ENCODE measurements around the gene INHA. TPM values are rescaled to one million over a fixed set of nuclear protein-coding genes. Genes with fewer than 3 reads are reported as not detected.

The INHA gene
- total and polyA plus RNA-seq, 2 donors (not counting 1 experiment from before 2014, with no cell fraction given), result not detected

GRCh38 chr2:219605607-219605954, 33.5 kb downstream of the INHA start:
- peaks cover 3 to 69% of the 10 kb centered on the region in 2 experiments for H3K36me3 ChIP-seq (replicated peaks in 1 of 2; ENCODE audit: control extremely low read depth in 1 of 2, control insufficient read depth in 1 of 2, extremely low read depth in 1 of 2, insufficient read depth in 2 of 2, low read length in 1 of 2)
- Mint-ChIP-seq H3K27me3 (no peaks in the 10 kb centered on the region), H3K4me3 (no peak overlapping the region), H3K27ac (no peak overlapping the region), H3K9me3 (ENCODE audit: insufficient read depth) (no peaks in the 10 kb centered on the region), H3K4me1 (peaks cover 12% of the 10 kb centered on the region)
- ChIA-PET POLR2A (no interaction called here), CTCF (no interaction called here)
- peaks cover 13 to 15% of the 10 kb centered on the region in 2 donors for H3K4me1 ChIP-seq (ENCODE audit: control insufficient read depth in 2 of 2, insufficient read depth in 2 of 2, low read length in 2 of 2)
- ATAC-seq (ENCODE audit: low read depth) (no peak), DNase-seq (no peak)
- H3K79me2 ChIP-seq (ENCODE audit: control insufficient read depth, insufficient read depth, low read length), result peaks cover 6% of the 10 kb centered on the region
- H2AFZ ChIP-seq (ENCODE audit: insufficient read depth, low read depth, low read length, poor library complexity, severe bottlenecking), result no peak overlapping the region
- no peaks in the 10 kb centered on the region for H3K27me3 ChIP-seq (replicated peaks in 1 of 4; ENCODE audit: control extremely low read depth in 1 of 4, control insufficient read depth in 3 of 4, insufficient read depth in 4 of 4, low read length in 3 of 4)
- H3K9ac ChIP-seq (ENCODE audit: low read length), result no peak overlapping the region
- no peak overlapping the region for H3K27ac ChIP-seq (ENCODE audit: low read length in 2 of 2)
- H4K20me1 ChIP-seq (ENCODE audit: control insufficient read depth, insufficient read depth, low read length, poor library complexity, severe bottlenecking), result no peaks in the 10 kb centered on the region
- no peak overlapping the region for H3K4me2 ChIP-seq (replicated peaks; ENCODE audit: low read depth, low read length, poor library complexity, severe bottlenecking)
- TF ChIP-seq CTCF (IDR thresholded peaks at IDR 0.05) (no peak), EZH2 (IDR thresholded peaks at IDR 0.05; ENCODE audit: borderline replicate concordance, insufficient read depth, low read depth, low read length, poor library complexity, severe bottlenecking) (no peak)
- intact Hi-C loops (cut with micrococcal nuclease), result no loop called here
- no peak overlapping the region for H3K4me3 ChIP-seq (ENCODE audit: control extremely low read depth in 1 of 5, extremely low read depth in 1 of 5, insufficient read depth in 1 of 5, low read depth in 2 of 5, low read length in 4 of 5)
- no peaks in the 10 kb centered on the region for H3K9me3 ChIP-seq (ENCODE audit: control extremely low read depth in 1 of 3, control insufficient read depth in 2 of 3, insufficient read depth in 1 of 3, low read length in 2 of 3)
- WGBS (ENCODE audit: insufficient coverage), result 97% methylated on average over 5 of the region's 6 CpGs

GRCh38 chr2:219607931-219608330, 35.8 kb downstream of the INHA start:
- Histone ChIP-seq H3K27ac (ENCODE audit: low read length in 2 of 2) (no peak overlapping the region), H3K36me3 (replicated peaks in 1 of 2; ENCODE audit: control extremely low read depth in 1 of 2, control insufficient read depth in 1 of 2, extremely low read depth in 1 of 2, insufficient read depth in 2 of 2, low read length in 1 of 2) (peaks cover 0 to 59% of the 10 kb centered on the region in 2 experiments), H3K27me3 (replicated peaks in 1 of 4; ENCODE audit: control extremely low read depth in 1 of 4, control insufficient read depth in 3 of 4, insufficient read depth in 4 of 4, low read length in 3 of 4) (no peaks in the 10 kb centered on the region), H3K79me2 (ENCODE audit: control insufficient read depth, insufficient read depth, low read length) (peaks cover 3% of the 10 kb centered on the region), H3K4me2 (replicated peaks; ENCODE audit: low read depth, low read length, poor library complexity, severe bottlenecking) (no peak overlapping the region), H3K4me3 (ENCODE audit: control extremely low read depth in 1 of 5, extremely low read depth in 1 of 5, insufficient read depth in 1 of 5, low read depth in 2 of 5, low read length in 4 of 5) (no peak overlapping the region), H3K9ac (ENCODE audit: low read length) (no peak overlapping the region), H2AFZ (ENCODE audit: insufficient read depth, low read depth, low read length, poor library complexity, severe bottlenecking) (no peak overlapping the region), H3K9me3 (ENCODE audit: control extremely low read depth in 1 of 3, control insufficient read depth in 2 of 3, insufficient read depth in 1 of 3, low read length in 2 of 3) (no peaks in the 10 kb centered on the region), H4K20me1 (ENCODE audit: control insufficient read depth, insufficient read depth, low read length, poor library complexity, severe bottlenecking) (no peaks in the 10 kb centered on the region), H3K4me1 (ENCODE audit: control insufficient read depth in 2 of 2, insufficient read depth in 2 of 2, low read length in 2 of 2) (peaks cover 21 to 23% of the 10 kb centered on the region in 2 donors)
- no peaks in the 10 kb centered on the region for H3K27me3 Mint-ChIP-seq
- no peak overlapping the region for H3K4me3 Mint-ChIP-seq
- DNase-seq, result no peak
- no peak for ATAC-seq (ENCODE audit: low read depth)
- intact Hi-C loops (cut with micrococcal nuclease), result no loop called here
- no peaks in the 10 kb centered on the region for H3K9me3 Mint-ChIP-seq (ENCODE audit: insufficient read depth)
- POLR2A ChIA-PET, result no interaction called here
- WGBS (ENCODE audit: insufficient coverage), result 97% methylated on average over 11 of the region's 15 CpGs
- TF ChIP-seq CTCF (IDR thresholded peaks at IDR 0.05), result no peak
- TF ChIP-seq EZH2 (IDR thresholded peaks at IDR 0.05; ENCODE audit: borderline replicate concordance, insufficient read depth, low read depth, low read length, poor library complexity, severe bottlenecking), result no peak
- peaks cover 23% of the 10 kb centered on the region for H3K4me1 Mint-ChIP-seq
- H3K27ac Mint-ChIP-seq, result no peak overlapping the region
- CTCF ChIA-PET, result interaction anchor here (1.3 kb wide), 1 partner anchor 8 kb away, joined by 3 read pairs; no protein-coding TSS in a partner anchor

All from B cell (primary cell).